Renal cortical epithelial cell (primary cell): ENCODE results near the gene RNF114. TPM values are rescaled to one million over a fixed set of nuclear protein-coding genes. Genes with fewer than 3 reads are reported as not detected.
"Not testable (repeated sequence)": the region's sequence is repeated elsewhere in the genome, so short reads cannot be mapped to it uniquely, and the experiment has no call there.

ENCODE experiments used
- DNase-seq: peaks from one replicate; pipeline ENCODE4 v3.0.0-alpha.2; 2011; ENCODE audit warnings: low read depth
- total RNA-seq: library from RNA; depleted of rRNA; stranded (reverse); fragments of >200 nt; gene quantifications from 2 replicates; pipeline ENCODE4 v1.2.3, GENCODE V29; 2014

The RNF114 gene
- total RNA-seq, 1 donor from 2014 or later: 196 TPM

GRCh38 chr20:49985617-49986016, 49.4 kb downstream of the RNF114 start:
- no peak for DNase-seq

- no peak for DNase-seq
Observed at GRCh38 chr20:49986049-49986448, 49.9 kb downstream of the RNF114 start.

- DNase-seq: peak; percentile 44
Observed at GRCh38 chr20:49987015-49987867, 51.0 kb downstream of the RNF114 start.

GRCh38 chr20:49987868-49988690, 51.9 kb downstream of the RNF114 start:
- DNase-seq: no peak

GRCh38 chr20:49989234-49990065, 53.3 kb downstream of the RNF114 start:
- DNase-seq: peak; percentile 37

- DNase-seq: no peak
Observed at GRCh38 chr20:49990271-49990720, 54.1 kb downstream of the RNF114 start.

GRCh38 chr20:49993301-49993751, 57.1 kb downstream of the RNF114 start:
- DNase-seq: no peak

- no peak for DNase-seq
Observed at GRCh38 chr20:49995586-49995985, 59.4 kb downstream of the RNF114 start.

GRCh38 chr20:49998478-49999188, 62.4 kb downstream of the RNF114 start:
- DNase-seq: not testable (repeated sequence)

GRCh38 chr20:49999329-49999728, 63.1 kb downstream of the RNF114 start:
- no peak for DNase-seq

- peak; percentile 41 for DNase-seq
Observed at GRCh38 chr20:50000548-50001222, 64.5 kb downstream of the RNF114 start.

- peak; percentile 47 for DNase-seq
Observed at GRCh38 chr20:50001784-50002311, 65.7 kb downstream of the RNF114 start.

- DNase-seq: peak; percentile 63
Observed at GRCh38 chr20:50003253-50003656, 67.1 kb downstream of the RNF114 start.

Other genes starting within 250 kb of the RNF114 start
- 53.8 and 59.9 TPM in 2 replicates for gene B4GALT5, start 222.5 kb upstream of the RNF114 start, total RNA-seq
- 5.7 and 10.3 TPM in 2 replicates for gene SLC9A8, start 123.6 kb upstream of the RNF114 start, total RNA-seq
- gene SPATA2, start 20.9 kb upstream of the RNF114 start, total RNA-seq: 0.87 and 5.7 TPM in 2 replicates
- 0.52 and 2.7 TPM in 2 replicates for gene SNAI1, start 46.6 kb downstream of the RNF114 start, total RNA-seq
- 15.5 and 56.4 TPM in 2 replicates for gene UBE2V1, start 176.8 kb downstream of the RNF114 start, total RNA-seq
- 19.4 and 22.6 TPM in 2 replicates for gene PEDS1, start 217.3 kb downstream of the RNF114 start, total RNA-seq